ENCODE data around the gene NFU1.

- no peak for TF ChIP-seq EZH2phosphoT487 (IDR thresholded peaks at IDR 0.05; ENCODE audit: insufficient read depth, low read depth)
- no peak for TF ChIP-seq EZH2 (IDR thresholded peaks at IDR 0.05; ENCODE audit: insufficient read depth, poor library complexity, severe bottlenecking)
Observed at GRCh38 chr2:69438580-69438979, 1.3 kb upstream of the NFU1 start.

All from GM23248 (cell line).